ENCODE measurements around the gene PCDH1.

Gene PCDH1

DNA sequence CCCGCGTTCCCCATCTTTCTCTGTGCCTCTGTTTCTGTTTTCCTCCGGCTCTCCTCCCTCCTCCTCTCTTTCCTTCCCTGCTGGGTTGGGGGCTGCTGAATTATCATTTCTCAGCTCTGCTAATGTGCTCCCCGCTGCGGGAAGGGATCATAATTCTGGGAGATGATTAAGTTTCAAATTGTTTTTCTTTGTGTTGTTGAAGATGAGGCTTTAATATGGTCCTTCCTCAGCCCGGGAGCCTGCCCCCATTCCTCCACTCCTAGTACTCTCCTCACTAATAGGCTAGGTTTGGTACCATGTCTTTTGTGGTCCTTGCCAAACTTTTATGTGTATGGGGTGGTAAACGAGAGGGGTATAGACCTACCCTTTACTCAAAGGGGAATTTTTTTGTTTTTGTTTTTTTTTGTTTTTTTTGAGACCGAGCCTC, 5.7 kb upstream of the PCDH1 start:
- TF ChIP-seq, protein P1, sequence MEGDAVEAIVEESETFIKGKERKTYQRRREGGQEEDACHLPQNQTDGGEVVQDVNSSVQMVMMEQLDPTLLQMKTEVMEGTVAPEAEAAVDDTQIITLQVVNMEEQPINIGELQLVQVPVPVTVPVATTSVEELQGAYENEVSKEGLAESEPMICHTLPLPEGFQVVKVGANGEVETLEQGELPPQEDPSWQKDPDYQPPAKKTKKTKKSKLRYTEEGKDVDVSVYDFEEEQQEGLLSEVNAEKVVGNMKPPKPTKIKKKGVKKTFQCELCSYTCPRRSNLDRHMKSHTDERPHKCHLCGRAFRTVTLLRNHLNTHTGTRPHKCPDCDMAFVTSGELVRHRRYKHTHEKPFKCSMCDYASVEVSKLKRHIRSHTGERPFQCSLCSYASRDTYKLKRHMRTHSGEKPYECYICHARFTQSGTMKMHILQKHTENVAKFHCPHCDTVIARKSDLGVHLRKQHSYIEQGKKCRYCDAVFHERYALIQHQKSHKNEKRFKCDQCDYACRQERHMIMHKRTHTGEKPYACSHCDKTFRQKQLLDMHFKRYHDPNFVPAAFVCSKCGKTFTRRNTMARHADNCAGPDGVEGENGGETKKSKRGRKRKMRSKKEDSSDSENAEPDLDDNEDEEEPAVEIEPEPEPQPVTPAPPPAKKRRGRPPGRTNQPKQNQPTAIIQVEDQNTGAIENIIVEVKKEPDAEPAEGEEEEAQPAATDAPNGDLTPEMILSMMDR (IDR thresholded peaks at IDR 0.05; ENCODE audit: low read depth, low read length): no peak
- H3K4me3 ChIP-seq (ENCODE audit: low read depth, low read length): peak overlapping the region; percentile 86
- no peaks in the 10 kb centered on the region for H3K27me3 ChIP-seq
- no peak for DNase-seq
- H3K36me3 ChIP-seq: no peaks in the 10 kb centered on the region
- no peaks in the 10 kb centered on the region for H3K9me3 ChIP-seq
- peaks cover 29% of the 10 kb centered on the region for H3K4me1 ChIP-seq

DNA sequence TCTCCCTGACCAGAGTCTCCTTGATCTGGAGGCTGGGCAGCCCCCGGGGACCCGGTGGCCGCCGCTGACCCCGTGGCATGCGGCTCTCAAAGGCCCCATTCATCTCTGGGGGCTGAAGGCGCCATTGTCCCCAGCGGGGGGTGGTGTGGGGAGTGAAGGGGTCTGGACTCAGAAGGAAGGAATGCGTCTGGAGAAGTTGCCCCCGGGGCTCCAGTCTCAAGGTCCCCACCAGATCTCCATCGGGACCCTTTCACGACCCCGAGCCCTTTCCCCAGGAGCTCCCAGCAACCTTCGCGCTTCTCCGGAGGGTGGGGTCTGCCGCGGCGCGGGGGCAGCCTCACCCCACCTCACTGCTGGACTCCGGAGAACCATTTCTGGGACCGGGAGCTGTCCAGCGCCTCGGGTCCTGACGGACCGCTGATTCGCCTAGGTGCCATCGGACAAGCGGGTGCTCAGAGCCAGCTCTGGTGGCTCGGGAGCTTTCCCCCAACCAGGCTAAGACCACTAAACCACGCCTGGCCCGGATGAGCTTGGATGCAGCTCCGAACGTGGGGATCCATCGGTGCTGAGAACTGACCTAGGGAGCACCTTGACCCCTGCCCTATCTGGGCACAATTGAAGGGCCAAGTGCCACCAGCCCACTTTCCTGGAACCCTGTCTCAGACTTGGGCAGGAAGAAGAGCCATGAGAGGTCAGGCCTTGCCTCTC, 5.1 kb upstream of the PCDH1 start:
- DNase-seq: peak; percentile 55
- TF ChIP-seq, protein P1 (IDR thresholded peaks at IDR 0.05; ENCODE audit: low read depth, low read length): no peak
- Histone ChIP-seq H3K4me3 (ENCODE audit: low read depth, low read length) (peak overlapping the region; percentile 86), H3K4me1 (peaks cover 29% of the 10 kb centered on the region), H3K27me3 (no peaks in the 10 kb centered on the region), H3K36me3 (no peaks in the 10 kb centered on the region), H3K9me3 (no peaks in the 10 kb centered on the region)

DNA sequence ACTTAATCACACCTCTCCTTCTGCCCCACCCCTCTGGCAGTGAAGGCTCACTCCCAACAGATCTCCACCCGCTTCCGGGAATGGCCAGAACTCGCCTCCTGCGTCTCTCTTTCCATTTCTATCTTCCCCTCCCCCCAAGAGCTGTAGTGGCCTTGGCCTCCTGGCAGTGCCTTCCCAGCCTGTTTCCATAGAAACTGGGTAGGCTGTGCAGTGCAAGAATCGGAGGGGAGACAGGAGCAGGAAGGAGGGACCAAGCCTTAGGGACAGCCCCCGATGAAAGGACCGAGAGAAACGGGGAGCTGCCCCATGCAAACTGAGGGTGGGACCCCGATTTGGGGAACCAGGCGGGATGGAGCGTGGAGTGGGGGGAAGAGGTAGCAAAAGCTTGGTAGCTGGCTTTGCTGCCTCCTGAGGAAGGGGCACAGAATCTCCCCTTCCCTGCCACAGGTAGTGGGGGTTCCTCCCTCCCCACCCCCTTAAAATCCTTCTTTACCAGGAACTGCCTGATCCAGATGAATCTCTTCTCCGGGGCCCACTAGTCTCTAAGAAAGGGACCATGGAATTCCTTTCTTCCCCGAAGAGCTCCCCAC, 4.5 kb upstream of the PCDH1 start:
- H3K27me3 ChIP-seq: no peaks in the 10 kb centered on the region
- H3K4me1 ChIP-seq: peaks cover 29% of the 10 kb centered on the region
- no peaks in the 10 kb centered on the region for H3K9me3 ChIP-seq
- DNase-seq: peak; percentile 83
- TF ChIP-seq, protein P1 (IDR thresholded peaks at IDR 0.05; ENCODE audit: low read depth, low read length): no peak
- peak overlapping the region; percentile 86 for H3K4me3 ChIP-seq (ENCODE audit: low read depth, low read length)
- H3K36me3 ChIP-seq: no peaks in the 10 kb centered on the region

DNA sequence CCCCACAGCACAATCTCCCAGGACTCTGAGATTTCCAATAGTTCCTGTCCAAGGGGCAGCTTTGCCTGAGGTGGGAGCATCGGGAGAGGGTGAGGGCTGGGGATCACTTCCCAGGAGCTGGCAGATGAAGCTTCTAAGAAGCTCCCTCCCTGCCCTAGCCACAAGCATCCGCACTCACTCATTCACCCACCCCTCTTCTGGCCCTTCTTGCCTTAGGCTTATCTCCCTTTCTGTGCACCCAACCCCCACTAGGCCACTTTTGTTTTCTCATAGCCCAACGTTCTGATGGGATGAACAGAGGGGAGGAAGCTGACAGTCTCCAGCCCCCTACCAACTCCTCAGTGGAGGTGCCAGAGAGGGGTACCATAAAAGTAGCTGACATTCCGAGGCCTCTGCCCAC, 3.7 kb upstream of the PCDH1 start:
- H3K27me3 ChIP-seq: peaks cover 4% of the 10 kb centered on the region
- no peak for DNase-seq
- H3K4me3 ChIP-seq (ENCODE audit: low read depth, low read length): peak overlapping the region; percentile 86
- H3K9me3 ChIP-seq: no peaks in the 10 kb centered on the region
- H3K4me1 ChIP-seq: peaks cover 29% of the 10 kb centered on the region
- no peaks in the 10 kb centered on the region for H3K36me3 ChIP-seq
- TF ChIP-seq, protein P1 (IDR thresholded peaks at IDR 0.05; ENCODE audit: low read depth, low read length): no peak

DNA sequence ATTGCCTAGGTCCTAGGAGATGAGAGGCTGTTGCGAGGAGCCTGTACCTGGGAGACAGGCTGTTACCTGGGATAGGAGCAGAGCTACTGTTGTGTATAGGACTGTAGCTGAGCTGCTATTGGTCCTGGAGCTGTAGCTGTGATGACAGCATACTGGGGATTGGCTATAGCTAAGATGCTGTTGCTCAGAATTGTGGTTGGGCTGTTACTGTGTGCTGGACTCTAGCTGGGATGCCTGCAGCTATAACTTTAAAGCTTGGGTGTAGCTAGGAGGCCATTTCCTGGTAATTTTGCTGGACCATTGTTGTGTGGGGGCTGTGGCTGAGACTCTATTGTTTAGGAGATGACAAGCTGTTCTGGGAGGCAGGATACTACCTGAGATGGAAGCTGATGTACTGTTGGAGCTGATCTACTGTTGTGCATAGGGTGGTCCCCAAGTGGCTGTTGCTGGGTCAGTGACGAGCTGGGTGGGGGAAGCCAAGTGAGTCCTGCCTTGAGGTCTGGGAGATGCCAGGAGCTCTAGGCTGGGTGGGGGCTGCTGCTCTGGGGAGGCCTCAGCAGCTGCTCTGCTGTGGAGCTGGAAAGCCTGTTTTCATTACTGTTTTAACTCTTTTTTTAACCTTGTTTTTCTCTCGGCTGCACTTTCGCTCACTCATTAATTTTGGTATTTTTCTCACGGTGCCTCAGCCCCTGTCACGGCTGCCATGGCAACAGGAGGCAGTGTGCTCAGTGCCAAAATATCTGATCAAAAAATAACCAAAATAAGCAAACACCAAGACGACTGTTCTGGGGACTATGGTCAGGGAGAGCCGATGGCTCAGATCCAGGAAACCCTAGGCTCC, 3.0 kb upstream of the PCDH1 start:
- peaks cover 8% of the 10 kb centered on the region for H3K27me3 ChIP-seq
- TF ChIP-seq, protein P1 (IDR thresholded peaks at IDR 0.05; ENCODE audit: low read depth, low read length): no peak
- H3K4me3 ChIP-seq (ENCODE audit: low read depth, low read length): peak overlapping the region; percentile 86

More for the DNA sequence above, 3.0 kb upstream of the PCDH1 start:
- DNase-seq: no peak
- no peaks in the 10 kb centered on the region for H3K9me3 ChIP-seq
- no peaks in the 10 kb centered on the region for H3K36me3 ChIP-seq
- peaks cover 29% of the 10 kb centered on the region for H3K4me1 ChIP-seq
